HL-60/S4 (cell line): ENCODE data around the gene PSMB10.

Source experiments
- in situ Hi-C: fragments of 300-500 bp; cut with MboI; formaldehyde crosslinking; loops from 2 replicates; pipeline ENCODE4 v1.14.3; 2022; ENCODE audit warnings: low sequenced_read_pairs

Gene PSMB10

DNA sequence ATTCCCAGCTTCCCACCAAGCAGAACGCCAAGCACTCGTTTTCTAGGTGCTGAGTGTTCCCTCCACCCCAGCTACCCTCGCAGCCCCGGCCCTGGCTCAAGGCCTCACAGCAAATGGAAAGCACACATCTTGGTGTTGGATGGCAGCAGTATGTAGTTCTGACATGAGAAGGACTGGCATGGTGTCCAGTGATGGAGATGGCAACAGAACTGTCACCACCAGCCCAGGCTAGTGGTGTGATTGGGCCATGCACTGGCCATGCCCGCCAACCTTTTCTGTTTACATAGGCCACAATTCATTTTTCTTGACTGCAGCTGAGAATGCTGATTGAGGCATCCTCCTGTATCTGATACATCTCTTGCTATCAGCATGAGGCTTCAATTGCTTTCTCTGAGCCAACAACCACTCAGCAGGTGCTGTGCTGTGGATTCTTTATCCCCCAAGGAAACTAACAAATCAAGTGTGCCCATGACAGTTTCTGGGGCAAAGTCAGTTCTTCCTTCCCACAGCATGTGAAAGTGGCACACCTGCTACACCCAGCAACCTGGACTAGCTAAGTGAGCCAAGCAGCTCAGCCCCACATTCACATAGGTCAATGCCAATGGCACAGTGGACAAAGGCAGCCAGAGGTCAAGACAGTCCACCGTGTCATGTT lies 28.0 kb upstream of the PSMB10 start:
- in situ Hi-C loops = no loop called here

DNA sequence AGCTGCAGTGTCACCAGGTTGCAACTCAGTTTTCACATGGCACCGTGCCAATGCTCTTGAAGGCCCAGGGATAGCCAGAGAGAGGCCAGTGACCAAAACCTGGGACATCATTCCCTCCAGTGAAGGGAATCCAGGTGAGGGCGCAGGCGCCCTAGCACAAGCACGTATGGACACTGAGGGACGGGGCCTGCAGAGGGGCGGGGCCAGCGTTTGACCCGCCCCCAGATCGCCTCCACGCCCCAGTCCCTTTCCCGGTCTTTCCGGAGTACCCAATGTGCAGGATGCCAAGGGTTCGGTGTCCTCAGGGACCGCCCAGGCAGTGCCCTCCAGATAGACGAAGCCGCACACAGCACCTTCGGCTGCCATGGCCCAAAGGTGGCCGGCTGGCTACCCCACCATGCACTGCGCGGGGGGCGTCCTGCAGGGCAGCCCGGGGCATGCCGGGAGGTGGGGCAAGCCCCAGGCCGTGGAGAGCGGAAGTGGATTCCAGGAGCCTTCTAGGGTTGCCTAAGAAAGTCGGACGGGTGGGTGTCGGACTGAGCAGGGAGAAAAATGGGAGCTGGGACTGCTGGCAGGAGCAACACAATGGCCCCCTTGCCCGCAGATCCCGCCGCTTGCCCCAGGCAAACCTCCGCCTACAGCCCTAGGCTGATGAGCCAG lies 27.1 kb upstream of the PSMB10 start:
- in situ Hi-C loops = no loop called here

DNA sequence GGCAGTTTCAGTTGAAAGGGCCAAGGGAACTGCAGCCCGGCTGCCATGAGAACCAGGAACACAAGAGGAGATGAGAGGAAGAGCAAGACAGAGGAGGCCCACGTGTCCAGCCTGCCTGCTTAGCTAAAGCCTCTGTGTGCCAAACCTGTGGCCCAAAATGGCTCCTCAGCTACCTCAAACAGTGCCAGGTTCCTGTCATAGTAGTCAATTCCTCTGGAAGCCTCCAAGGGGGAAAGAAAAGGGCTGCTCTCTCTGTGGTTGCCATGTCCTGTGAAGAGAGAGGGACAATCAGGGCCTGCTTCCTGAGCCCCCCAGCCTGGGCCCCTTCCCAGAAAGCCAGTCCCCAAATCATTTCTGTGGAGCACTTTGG lies 26.6 kb upstream of the PSMB10 start:
- in situ Hi-C loops = no loop called here

DNA sequence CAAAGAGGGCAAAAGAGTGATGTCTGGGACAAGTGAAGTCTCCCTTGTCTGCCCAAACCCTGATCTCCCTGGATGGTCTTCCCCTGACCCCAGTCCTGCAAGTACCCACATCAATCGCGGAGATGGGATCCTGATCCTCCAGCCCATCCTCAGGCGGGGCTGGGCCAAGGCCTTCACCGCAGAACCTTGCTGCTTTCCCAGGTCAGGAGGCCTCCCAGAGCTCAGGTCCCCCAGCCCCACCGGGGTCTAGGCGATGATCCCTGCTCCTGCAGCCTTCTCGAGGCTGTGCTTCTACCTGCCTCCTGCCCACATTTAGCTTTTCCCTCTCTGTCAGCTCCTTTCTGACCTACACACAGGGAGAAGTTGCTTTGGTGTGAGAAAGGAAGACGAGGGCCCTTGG lies 25.5 kb upstream of the PSMB10 start:
- in situ Hi-C loops = no loop called here

DNA sequence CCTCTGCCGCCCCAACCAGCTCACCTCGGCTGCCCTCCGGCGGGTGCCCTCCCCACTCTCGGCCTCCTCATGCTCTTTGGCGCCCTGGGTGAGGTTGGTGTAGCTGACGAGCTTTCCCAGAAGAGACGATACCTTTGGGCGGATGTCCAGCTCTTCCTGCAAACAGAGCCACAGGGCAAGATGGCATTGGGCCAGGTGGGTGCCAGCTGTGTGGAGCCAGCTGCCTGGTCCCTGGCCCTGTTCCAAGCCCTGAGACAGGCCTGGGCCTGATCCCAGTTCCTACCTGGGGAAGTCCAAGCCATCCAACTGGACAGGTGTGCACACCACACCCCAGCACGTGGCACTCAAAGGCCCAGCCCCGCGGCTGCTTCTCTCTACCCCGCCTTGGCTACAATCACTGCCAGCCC lies 24.9 kb upstream of the PSMB10 start:
- in situ Hi-C loops = no loop called here

DNA sequence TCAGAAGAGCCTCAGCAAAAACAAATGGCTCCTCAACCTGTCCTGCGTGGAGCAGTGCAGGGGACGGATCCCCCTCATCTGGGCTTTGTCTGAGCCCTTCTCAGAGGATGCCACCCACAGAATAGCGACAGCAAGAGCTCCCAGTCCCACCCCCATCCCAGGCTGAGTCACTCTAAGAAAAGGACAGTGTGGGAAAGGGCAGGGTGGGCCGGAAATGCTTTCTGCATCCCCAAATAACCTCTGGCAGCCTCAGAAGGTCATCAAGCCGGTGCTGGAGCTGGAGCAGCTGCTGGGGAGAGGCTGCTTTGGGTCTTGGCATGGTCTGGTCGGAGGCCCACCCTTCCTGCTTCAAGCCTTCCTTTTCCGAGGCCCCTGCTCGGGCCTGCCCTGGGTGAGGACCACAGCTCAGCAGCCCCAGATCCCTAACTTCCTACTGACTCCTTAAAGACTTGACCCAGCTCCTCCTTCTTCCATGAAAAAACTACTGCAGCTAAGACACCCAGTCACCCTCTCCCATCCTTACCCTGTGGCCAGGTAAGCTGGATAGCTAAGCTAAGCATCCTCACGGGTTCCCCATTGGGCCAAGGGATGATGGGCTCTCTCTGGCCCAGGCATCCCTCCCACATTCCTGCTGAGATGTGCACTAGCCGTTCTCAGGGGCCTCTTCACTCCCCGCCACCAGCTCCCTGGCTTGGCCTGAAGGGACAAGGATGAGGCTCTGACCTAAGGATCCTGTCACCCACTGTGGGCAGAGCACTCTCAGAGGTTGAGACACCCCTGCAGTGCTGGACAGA lies 23.1 kb upstream of the PSMB10 start:
- in situ Hi-C loops = no loop called here

DNA sequence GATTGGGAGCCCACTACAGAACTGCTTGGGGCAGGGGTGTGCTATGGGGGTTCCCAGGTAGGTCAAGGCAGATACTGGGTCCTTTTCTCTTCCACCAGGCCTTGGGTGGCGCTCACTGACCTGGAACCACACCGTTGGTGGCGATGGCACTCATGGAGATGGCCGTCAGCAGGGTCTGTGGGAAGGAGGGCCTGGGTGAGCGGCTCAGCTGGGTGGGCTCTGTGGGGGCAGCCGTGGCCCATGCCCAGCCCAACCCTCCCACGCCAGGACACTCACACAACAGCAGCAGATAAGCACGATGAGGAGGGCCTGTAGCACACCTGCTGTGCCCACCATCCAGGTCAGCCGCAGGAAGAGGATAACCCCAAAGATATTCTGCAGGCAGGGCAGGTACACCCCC lies 21.0 kb upstream of the PSMB10 start:
- in situ Hi-C loops = no loop called here

DNA sequence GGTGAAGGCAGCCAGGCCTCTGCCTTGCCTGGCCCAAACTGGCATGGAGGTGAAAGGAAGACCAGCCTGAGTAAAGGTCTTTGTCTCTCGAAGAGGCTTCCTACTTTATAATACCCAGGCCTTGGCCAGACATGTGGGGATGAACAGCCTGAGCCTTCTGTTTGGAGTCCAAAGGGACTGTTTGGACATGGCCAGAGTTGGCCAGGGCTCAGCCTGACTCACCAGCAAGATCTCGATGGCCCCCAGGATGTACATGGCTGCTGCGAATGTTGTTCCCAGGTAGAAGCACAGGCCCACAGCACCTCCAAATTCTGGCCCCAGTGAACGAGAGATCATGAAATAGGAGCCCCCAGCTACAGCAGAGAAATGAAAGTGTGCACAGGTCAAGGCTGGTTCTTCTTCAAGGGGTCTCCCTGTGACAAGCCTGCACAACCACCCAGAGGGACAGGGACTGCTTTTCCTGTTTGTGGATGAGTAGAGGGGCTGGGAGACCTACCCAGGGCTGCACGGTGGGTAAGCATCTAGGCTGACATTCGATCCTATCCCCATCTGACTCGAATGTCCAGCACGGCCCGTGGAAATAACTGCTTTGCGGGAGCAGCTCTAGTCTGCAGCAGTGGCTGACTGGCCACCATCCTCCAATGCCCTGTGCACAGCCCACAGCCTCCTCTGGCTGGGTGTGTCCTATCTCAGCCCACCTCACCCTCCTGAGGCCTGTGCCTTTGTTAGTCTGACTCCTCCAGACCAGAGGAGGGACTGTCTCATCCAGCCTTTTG lies 18.0 kb upstream of the PSMB10 start:
- in situ Hi-C loops = no loop called here

DNA sequence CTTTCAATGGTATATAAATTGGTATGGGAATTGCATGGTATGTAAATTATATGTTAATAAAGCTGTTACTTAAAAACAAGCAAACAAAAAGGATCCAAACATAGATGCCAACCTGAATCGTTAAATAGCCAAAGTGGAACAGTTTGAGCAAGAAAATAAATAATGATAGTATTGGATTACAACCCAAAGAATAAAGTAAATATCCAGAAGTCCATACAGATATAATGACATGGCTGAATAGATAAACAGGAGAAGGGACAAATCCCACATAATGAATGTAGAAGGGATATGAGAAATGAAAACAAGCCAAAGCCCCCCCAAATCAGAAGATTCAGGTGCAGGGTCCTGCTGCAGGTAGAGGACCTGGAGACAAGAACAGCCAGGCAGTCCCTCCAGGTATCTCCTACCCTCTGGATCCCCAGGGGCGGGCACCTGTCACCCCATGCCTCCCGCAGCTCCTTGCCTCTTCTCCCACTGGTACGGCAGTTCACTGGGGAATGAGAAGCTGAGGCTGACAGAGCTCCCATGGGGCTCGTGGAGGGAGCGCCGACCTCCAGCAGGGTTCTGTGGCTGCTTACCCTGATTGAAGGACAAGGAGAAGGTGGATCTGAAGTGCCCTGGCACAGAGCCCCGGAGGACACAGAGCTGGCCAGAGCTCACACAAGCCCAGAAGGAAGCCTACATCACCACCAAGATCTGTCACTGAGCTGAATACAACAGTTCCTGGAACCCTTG lies 17.2 kb upstream of the PSMB10 start:
- in situ Hi-C loops = no loop called here

DNA sequence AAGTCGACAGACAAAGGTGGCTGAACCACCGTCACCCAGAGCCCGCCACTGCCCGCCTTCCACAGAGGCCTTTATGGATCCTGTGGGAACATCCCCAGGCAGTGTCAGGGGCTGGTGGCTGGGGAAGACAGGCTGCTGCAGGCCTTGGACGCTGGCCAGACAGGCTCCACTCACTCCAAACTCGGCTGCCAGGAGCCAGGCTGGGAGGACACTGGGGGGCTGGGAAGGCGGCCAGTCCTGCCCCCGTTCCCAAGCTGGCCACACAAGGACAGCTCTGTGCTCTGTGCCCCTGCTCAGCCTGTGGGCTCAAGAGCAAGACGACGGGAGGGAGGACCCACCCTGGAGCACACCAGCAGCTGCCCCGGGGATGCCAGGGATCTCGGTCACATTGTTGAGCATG lies 14.8 kb upstream of the PSMB10 start:
- in situ Hi-C loops = no loop called here

DNA sequence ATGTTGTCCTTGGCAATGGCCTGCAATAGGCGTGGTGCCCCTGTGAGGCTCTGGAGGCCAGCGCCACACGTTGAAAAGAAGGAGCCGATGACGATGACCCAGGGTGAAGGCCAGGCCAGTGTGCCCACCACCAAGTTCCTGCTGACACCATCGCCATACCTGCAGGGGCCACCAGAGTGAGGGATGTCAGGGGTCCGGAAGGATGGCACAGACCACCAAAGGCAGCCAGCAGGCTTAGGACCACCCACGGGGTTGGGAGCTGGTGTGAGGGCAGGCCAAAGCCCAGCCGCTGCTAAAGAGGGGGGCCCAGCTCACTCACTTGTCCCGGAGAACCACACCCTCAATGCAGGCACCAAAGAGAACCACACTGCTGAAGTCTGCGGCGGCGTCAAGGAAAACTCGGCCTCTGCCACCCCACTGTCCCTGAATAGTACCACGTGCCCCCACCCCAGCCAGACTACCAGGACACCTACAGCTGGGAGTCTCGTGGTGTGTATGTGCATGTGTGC lies 13.7 kb upstream of the PSMB10 start:
- in situ Hi-C loops = no loop called here

DNA sequence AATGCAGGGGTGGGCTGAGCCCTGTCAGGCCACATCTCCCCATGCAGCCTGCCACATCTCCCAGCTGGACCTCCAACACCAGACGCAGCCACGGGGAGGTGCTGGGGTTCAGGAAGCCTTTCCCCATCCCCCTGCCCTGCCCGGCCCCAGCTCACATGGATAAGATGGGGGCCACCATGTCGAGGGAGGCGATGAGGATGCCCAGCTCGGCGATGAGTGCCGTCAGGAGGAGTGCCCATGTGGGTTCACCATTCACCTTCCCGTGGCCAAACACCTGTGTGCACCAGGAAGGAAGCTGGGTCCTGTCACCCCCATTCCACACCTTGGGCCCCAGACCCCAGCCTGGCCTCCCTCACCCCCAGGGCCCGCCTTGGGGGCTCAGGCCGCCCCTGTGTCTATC lies 13.0 kb upstream of the PSMB10 start:
- in situ Hi-C loops = no loop called here

DNA sequence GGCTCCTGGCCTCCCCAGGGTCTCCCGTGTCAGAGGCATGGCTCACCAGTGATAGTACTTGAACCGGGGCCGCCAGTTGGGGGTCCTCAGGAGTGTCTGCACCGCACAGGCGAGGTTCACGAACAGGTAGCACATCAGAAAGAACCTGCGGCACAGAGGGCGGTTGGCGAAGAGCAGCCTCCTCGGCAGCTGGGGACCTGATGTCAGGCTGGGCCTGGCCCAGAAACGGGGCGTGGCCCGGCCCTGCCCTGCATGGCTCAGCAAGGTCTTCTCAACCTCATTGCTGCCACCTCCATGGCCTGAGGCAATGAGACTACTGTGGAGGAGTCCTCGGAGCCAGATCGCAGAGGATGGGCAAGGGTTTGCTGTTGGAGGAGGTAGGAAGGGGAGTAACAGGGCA lies 11.4 kb upstream of the PSMB10 start:
- in situ Hi-C loops = no loop called here

DNA sequence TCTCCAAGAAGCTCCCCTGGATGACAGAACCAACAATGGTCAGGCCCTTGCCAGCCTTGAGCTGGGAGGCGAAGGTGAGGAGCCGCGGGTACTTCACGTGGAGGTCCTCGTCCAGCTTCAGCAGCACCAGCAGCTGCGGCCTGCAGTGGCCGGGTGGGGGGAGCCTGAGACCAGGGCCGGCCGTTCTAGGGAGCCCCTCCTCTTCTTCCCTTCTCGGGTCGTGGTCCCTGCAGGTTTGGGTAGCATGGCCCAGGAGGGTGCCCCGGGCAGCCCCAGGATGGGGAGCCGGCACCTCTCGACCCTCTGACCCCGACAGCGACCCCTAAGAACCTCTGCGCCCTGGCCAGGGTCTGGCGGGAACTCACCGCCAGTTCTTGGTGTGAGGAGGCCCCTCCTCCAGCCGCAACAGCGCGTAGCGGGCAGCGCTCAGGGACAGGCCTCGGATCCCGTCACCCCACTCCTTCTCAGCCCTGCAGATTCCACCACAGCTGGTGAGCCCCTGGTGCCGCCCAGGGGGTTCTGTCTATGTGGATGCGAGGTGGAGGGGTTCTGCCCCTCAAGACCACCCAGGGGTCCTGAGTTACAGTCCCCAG lies 10.4 kb upstream of the PSMB10 start:
- in situ Hi-C loops = no loop called here

DNA sequence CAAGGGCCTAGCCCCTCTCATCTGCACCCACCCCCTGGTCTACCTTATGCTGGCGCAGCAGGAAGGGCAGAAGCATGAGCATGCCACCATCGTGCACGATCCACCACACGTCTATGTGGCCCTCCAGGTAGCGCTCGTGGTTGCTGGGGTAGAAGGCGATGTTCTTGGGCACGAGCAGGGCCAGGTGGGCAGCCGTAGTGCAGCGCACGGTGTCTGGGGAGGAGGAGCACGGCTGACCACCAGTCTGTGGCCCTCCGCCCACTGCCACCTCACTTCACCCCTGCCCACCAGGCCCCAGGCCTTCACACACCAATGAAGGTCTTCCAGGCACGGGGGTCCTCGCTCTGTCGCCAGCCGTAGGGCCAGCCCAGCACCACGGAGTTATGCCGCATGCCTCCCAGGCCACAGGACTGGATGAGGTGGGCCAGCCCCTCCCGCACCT lies 9.5 kb upstream of the PSMB10 start:
- in situ Hi-C loops = no loop called here

DNA sequence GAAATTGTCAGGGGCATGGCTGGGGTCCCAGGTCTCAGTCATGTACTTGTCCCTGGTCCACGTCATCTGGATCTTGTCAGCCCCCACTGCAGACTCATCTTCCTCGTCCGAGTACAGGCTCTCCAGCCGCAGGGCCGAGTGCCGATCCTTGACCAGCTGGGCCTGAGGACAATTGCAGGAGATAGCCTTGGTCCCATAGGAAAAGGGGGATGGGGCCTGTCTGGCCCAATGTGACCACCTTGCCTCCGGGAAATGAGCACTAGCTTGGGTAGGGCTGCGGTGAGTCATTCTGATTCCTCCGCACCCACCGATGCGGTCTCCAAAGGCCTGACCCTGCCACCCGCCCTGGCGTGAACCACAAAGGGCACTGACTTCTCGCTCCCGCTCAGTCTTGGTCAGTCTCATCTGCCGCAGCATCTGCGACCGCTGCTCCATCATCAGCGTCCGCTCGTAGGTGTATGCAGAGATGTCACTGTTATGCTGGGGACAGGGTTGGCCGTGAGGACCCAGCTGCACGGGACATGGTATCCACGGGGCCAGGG lies 8.8 kb upstream of the PSMB10 start:
- in situ Hi-C loops = no loop called here

DNA sequence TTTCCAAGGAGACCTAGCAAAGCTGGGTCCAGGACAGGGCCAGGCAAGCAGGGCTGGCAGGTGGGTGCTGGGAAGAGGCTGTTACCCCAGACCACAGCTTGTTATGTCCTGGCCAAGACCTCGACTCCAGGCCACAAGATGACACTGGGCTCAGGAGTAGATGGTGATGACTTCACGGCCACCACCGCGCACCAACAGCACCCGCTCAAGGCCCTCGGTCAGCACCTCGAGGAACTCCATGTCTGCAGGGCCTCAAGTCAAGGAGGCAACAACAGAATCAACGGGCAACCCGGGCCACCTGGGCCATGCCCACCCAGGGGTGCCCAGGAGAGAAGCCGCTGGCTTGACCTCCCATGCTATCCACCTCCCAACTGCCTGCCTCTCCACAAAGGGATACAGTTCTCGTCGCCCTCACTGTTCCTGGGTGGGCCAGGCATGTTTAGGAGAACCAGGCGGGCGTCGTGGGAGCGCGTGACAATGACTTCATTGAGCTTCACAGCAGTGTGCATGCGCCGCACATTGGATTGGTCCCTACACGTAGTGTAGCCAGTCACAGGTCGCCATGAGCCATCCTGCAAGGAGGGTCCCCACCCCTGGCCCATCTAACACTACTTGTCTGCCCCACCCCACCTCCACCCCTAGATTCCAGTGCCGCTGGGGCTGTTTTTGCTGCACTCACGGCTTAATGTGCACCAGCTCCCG lies 8.2 kb upstream of the PSMB10 start:
- in situ Hi-C loops = no loop called here

DNA sequence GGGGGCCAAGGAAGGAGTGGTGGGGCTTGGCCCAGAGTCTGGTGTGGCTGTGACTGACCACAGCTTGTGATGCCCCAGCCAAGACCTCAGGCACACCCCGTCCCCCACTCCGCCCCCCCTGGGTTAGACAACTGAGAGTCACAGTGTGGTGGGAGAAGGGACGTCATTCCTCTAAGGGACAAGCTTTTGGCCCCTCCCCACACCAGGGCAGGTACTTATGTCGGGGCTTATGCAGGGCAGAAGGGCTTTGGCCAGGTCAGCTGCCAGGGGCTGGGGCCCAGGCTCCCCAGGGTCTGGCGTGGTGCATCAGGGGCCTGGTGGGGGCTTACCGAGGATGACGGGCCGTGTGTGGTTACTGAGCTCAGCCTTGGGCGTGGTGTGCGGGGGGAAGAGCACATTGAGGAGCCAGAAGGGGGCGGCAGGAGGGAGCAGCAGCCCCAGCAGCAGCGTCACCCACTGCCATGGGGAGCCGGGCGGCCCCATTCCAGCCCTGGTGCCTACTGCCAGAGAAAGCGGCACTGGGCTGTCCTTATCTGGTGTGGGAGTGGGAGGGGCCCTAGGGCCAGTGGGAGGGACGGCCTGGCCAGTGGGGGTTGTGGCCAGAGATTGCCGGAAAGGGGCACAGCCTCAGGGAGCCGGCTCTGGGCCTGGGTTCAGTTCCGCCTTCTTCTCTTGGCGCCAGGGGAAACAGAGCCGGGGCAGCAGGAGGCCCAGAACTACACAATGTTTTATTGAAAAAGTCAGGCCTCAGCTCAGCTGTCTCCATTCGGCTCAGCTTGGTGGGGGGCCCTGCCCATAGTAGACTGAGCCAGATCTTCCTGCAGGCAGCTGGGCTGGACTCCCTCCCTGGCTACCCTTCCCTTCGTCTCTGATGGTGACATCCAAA lies 7.2 kb upstream of the PSMB10 start, which contains the start of gene LCAT:
LCAT (minus strand) TSS at position 502 of the 886 bp plus-strand sequence; CDS start at position 483, 19 bp downstream.
- in situ Hi-C loops = no loop called here
